ENCODE results near the gene WDFY4. TPM values are rescaled to one million over a fixed set of nuclear protein-coding genes. Genes with fewer than 3 reads are reported as not detected.

WDFY4 gene
- total RNA-seq, 1 experiment from 2014 or later = not detected

GRCh38 chr10:48906841-48907240 lies 222.2 kb downstream of the WDFY4 start:
- no peak for DNase-seq (ENCODE audit: low read depth)

- DNase-seq (ENCODE audit: low read depth) = no peak
Observed at GRCh38 chr10:48907730-48908129, 223.1 kb downstream of the WDFY4 start.

GRCh38 chr10:48910548-48910947 lies 225.9 kb downstream of the WDFY4 start:
- DNase-seq (ENCODE audit: low read depth) = no peak

GRCh38 chr10:48913674-48914073 lies 229.0 kb downstream of the WDFY4 start:
- no peak for DNase-seq (ENCODE audit: low read depth)

- DNase-seq (ENCODE audit: low read depth) = no peak
Observed at GRCh38 chr10:48923748-48924147, 239.1 kb downstream of the WDFY4 start.

- no peak for DNase-seq (ENCODE audit: low read depth)
Observed at GRCh38 chr10:48924988-48925387, 240.3 kb downstream of the WDFY4 start.

GRCh38 chr10:48926255-48926654 lies 241.6 kb downstream of the WDFY4 start:
- no peak for DNase-seq (ENCODE audit: low read depth)

- no peak for DNase-seq (ENCODE audit: low read depth)
Observed at GRCh38 chr10:48926764-48927540, 242.3 kb downstream of the WDFY4 start.

GRCh38 chr10:48929413-48929990 lies 244.8 kb downstream of the WDFY4 start:
- no peak for DNase-seq (ENCODE audit: low read depth)

GRCh38 chr10:48931188-48931587 lies 246.5 kb downstream of the WDFY4 start:
- DNase-seq (ENCODE audit: low read depth) = no peak

GRCh38 chr10:48932831-48933664 lies 248.4 kb downstream of the WDFY4 start:
- no peak for DNase-seq (ENCODE audit: low read depth)

- DNase-seq (ENCODE audit: low read depth) = no peak
Observed at GRCh38 chr10:48934672-48935501, 250.2 kb downstream of the WDFY4 start.

- DNase-seq (ENCODE audit: low read depth) = no peak
Observed at GRCh38 chr10:48935577-48935976, 250.9 kb downstream of the WDFY4 start.

GRCh38 chr10:48937796-48938195 lies 253.1 kb downstream of the WDFY4 start:
- DNase-seq (ENCODE audit: low read depth) = no peak

- DNase-seq (ENCODE audit: low read depth) = no peak
Observed at GRCh38 chr10:48938281-48938680, 253.6 kb downstream of the WDFY4 start.

- no peak for DNase-seq (ENCODE audit: low read depth)
Observed at GRCh38 chr10:48938990-48939536, 254.4 kb downstream of the WDFY4 start.

- DNase-seq (ENCODE audit: low read depth) = no peak
Observed at GRCh38 chr10:48939790-48940325, 255.2 kb downstream of the WDFY4 start, which contains the start of gene LRRC18. LRRC18 (minus strand) TSS chr10:48939840; CDS start chr10:48914155, 25,685 bp downstream.

GRCh38 chr10:48940372-48940771 lies 255.7 kb downstream of the WDFY4 start:
- DNase-seq (ENCODE audit: low read depth) = no peak

- DNase-seq (ENCODE audit: low read depth) = no peak
Observed at GRCh38 chr10:48940958-48941357, 256.3 kb downstream of the WDFY4 start.

- no peak for DNase-seq (ENCODE audit: low read depth)
Observed at GRCh38 chr10:48941427-48942075, 256.9 kb downstream of the WDFY4 start.

Measured in Daoy (cell line).